Panc1 (cell line): ENCODE results near the gene ITGB5. TPM values are rescaled to one million over a fixed set of nuclear protein-coding genes. Genes with fewer than 3 reads are reported as not detected.

Source experiments
- ATAC-seq: fragments of 200-7000 bp; cut with Tn5 transposase; 2 replicates; pipeline ENCODE4 v1.9.1; 2020; ENCODE audit warnings: mild to moderate bottlenecking, moderate library complexity
- BruUV-seq: library from RNA; stranded (reverse); fragments of 400-500 nt; replicated peaks from 2 replicates; lab custom pipeline; 2021; lab: Mats Ljungman, UMichigan
- CTCF ChIA-PET: fragments of 300-600 bp; sonication (Branson Sonifier 250); formaldehyde crosslinking; loops from one replicate; lab custom pipeline; 2022; ENCODE audit warnings: antibody characterized with exemption; lab: Charles Lee
- POLR2A ChIA-PET: fragments of 300-600 bp; sonication (Branson Sonifier 250); formaldehyde crosslinking; loops from one replicate; lab custom pipeline; 2022; ENCODE audit warnings: antibody characterized with exemption; lab: Charles Lee
- DNase-seq: peaks from one replicate; pipeline ENCODE4 v3.0.0-alpha.2; 2010; ENCODE audit warnings: low read depth, low spot score
- H3K27ac ChIP-seq: 2 replicates; pipeline ENCODE4 v1.5.1; 2011; ENCODE audit warnings: mild to moderate bottlenecking, low read length, inconsistent platforms
- H3K27me3 ChIP-seq: fragments of 200-500 bp; sonication (Bioruptor generic); 2 replicates; pipeline ENCODE4 v1.6.0; 2014; ENCODE audit warnings: low read length, inconsistent platforms; ENCODE audit not compliant: control insufficient read depth, insufficient read depth
- H3K36me3 ChIP-seq: fragments of 200-500 bp; sonication (Bioruptor generic); 2 replicates; pipeline ENCODE4 v1.5.1; 2014; ENCODE audit warnings: inconsistent platforms, mild to moderate bottlenecking, low read length, moderate library complexity; ENCODE audit not compliant: control insufficient read depth, insufficient read depth
- H3K4me1 ChIP-seq: 2 replicates; pipeline ENCODE4 v1.5.1; 2011; ENCODE audit warnings: inconsistent platforms, mild to moderate bottlenecking, low read length, moderate library complexity; ENCODE audit not compliant: control insufficient read depth, insufficient read depth
- H3K4me3 ChIP-seq, 2 experiments: 2 replicates each; pipeline ENCODE4 v1.5.1; 2011 to 2012; ENCODE audit warnings: low read depth in 2 of 2, low read length in 2 of 2, mild to moderate bottlenecking in 2 of 2, inconsistent platforms in 1 of 2, moderate library complexity in 1 of 2
- H3K9me3 ChIP-seq: fragments of 200-500 bp; sonication (Bioruptor generic); 2 replicates; pipeline ENCODE4 v1.5.1; 2014; ENCODE audit warnings: low read depth, mild to moderate bottlenecking, inconsistent platforms, low read length, moderate library complexity; ENCODE audit not compliant: control insufficient read depth, insufficient read depth
- CTCF ChIP-seq: fragments of 450-650 bp; IDR thresholded peaks from 2 replicates; pipeline ENCODE4 v1.5.1; 2017; ENCODE audit warnings: mild to moderate bottlenecking
- POLR2AphosphoS5 ChIP-seq: IDR thresholded peaks from 2 replicates; pipeline ENCODE4 v1.6.1; 2012; ENCODE audit warnings: mild to moderate bottlenecking, low read depth, low read length, moderate library complexity
- REST ChIP-seq, 2 experiments: IDR thresholded peaks; 2 replicates each; pipeline ENCODE4 v1.6.1; 2011 to 2012; ENCODE audit warnings: low read depth in 2 of 2, control low read depth in 1 of 2, low read length in 1 of 2, mild to moderate bottlenecking in 1 of 2, moderate library complexity in 1 of 2; ENCODE audit not compliant: insufficient read depth in 1 of 2
- SIN3A ChIP-seq: IDR thresholded peaks from 2 replicates; pipeline ENCODE4 v1.6.1; 2012; ENCODE audit warnings: low read depth, mild to moderate bottlenecking, low read length, moderate library complexity, borderline replicate concordance; ENCODE audit not compliant: insufficient read depth
- TCF7L2 ChIP-seq: IDR thresholded peaks from 2 replicates; pipeline ENCODE4 v1.6.1; 2011; ENCODE audit warnings: mild to moderate bottlenecking, low read depth, low read length, inconsistent platforms
- in situ Hi-C: cut with HindIII; loops from 2 replicates; pipeline ENCODE4 v1.10.0; 2016; ENCODE audit warnings: low sequenced_read_pairs, low pct_unique_long_range_greater_than_20kb
- intact Hi-C: fragments of 100-400 bp; cut with micrococcal nuclease; formaldehyde crosslinking; loops from one replicate; pipeline ENCODE4 v1.10.0; 2022; ENCODE audit not compliant: unreplicated experiment
- total RNA-seq: library from RNA; stranded (reverse); gene quantifications from one replicate; pipeline ENCODE4 v1.2.1, GENCODE V29; 2021; ENCODE audit not compliant: unreplicated experiment

ITGB5 gene
- total RNA-seq, 1 experiment from 2014 or later, result 446 TPM

DNA sequence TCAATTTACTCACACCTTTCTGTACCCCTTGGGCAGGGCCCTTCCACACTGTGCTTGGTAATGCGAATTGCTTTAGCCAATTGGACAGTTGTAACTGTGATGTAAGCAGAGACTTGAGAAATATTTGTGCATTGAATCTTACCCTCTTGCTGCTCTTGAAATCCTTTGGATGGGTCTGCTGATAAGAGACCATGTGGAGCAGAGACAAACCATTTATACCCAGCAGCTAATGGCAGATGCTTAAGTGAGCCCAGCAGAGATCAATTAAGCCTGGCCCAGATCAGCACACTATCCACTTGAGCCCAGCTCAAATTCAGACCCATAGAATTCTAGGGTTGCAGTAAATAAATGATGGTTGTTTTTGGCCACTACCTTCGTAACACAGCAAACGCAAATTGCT, 28.1 kb upstream of the ITGB5 start:
- ChIA-PET POLR2A (interaction anchor here (0.6 kb wide), 2 partner anchors 202 to 375 kb away, joined by 3 read pairs; no protein-coding TSS in a partner anchor), CTCF (no interaction called here)
- in situ Hi-C loops, result no loop called here
- Histone ChIP-seq H3K27me3 (no peaks in the 10 kb centered on the region), H3K36me3 (no peaks in the 10 kb centered on the region), H3K9me3 (no peaks in the 10 kb centered on the region), H3K4me3 (no peak overlapping the region), H3K27ac (no peak overlapping the region), H3K4me1 (no peaks in the 10 kb centered on the region)
- intact Hi-C loops, result no loop called here
- no peak for ATAC-seq
- BruUV-seq, result no TSS peak
- no peak for TF ChIP-seq CTCF
- no peak for TF ChIP-seq TCF7L2
- no peak for TF ChIP-seq SIN3A
- no peak for TF ChIP-seq REST (IDR thresholded peaks at IDR 0.05; ENCODE audit: insufficient read depth in 1 of 2, low read depth in 2 of 2, low read length in 1 of 2)
- no peak for TF ChIP-seq POLR2AphosphoS5
- DNase-seq, result no peak

DNA sequence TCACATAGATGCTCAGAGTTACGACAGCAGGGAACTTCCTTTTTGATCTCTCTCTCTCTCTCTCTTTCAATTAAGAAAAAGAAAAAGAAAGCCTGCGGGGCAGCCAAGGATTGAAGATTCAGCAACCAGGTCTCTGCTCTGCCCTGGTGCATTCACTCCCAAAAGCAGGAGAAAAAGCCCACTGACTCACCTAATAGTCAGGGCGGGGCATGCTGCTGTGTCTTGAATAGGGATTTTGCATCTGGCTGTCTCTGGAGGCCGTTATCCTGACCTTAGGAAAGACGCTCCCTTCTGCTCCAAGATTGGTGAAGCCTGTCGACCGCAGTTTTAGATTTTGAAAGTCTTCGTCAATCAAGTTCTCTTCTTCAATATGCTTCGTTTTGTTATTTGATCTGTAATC, 20.8 kb upstream of the ITGB5 start:
- H3K27me3 ChIP-seq, result no peaks in the 10 kb centered on the region
- BruUV-seq, result no TSS peak
- H3K4me3 ChIP-seq, result no peak overlapping the region
- ATAC-seq (no peak), DNase-seq (no peak)
- H3K4me1 ChIP-seq, result no peaks in the 10 kb centered on the region
- no peak overlapping the region for H3K27ac ChIP-seq
- POLR2A ChIA-PET, result no interaction called here
- no peaks in the 10 kb centered on the region for H3K36me3 ChIP-seq
- CTCF ChIA-PET, result no interaction called here
- no peaks in the 10 kb centered on the region for H3K9me3 ChIP-seq
- no peak for TF ChIP-seq TCF7L2
- TF ChIP-seq SIN3A, result no peak
- TF ChIP-seq REST (IDR thresholded peaks at IDR 0.05; ENCODE audit: insufficient read depth in 1 of 2, low read depth in 2 of 2, low read length in 1 of 2), result no peak
- TF ChIP-seq CTCF, result no peak
- no peak for TF ChIP-seq POLR2AphosphoS5
- intact Hi-C loops (loop anchor here (10.0 kb wide), 1 partner anchor 343 kb away; no protein-coding TSS in a partner anchor), in situ Hi-C loops (no loop called here)
